ENCODE measurements around the gene NANOGP8.

Gene NANOGP8

DNA sequence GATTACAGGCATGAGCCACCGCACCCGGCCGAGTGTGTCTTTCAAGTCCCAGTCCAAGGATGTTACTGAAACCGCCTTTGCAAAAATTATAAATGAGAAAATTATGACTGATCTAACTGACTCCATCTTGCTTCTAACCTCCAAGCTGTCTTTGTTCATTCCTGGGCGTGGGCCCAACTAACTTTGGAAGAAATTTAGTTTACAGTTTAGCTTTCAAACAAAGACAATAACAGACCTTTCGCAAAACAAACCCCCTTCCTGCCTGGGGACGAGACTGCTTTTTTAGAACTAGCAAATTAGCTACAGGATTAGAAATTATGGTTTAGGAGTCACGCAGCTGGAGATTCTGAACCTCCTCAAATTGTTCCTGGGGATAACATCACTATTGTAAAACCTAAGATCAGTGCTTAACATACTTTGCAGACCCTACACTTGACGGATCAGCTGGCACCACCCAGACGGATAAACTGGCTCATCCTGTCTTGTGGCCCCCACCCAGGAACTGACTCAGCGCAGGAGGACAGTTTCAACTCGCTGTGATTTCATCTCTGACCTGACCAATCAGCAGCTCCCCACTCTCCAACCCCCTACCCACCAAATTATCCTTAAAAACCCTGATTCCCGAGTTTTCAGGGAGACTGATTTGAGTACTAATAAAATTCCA is 23.8 kb downstream of the NANOGP8 start:
- DNase-seq (ENCODE audit: low read depth in 2 of 2), result no peak

DNA sequence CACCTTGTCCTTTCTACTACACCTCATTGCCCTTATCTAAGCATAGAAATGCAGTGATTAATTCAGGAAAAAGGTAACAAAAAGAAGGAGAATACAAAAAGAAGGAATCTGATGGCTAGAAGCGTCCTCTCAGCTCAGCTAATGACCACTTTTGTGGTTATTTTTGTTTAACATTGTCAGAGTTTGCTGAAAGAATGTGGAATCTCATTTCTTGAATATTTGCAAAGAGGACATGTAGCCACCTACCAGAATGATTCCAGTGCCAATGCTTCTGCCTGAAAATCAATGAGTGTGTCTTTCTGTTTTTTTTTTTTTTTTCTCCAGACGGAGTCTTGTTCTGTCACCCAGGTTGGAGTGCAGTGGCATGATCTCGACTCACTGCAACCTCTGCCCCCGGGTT is 24.5 kb downstream of the NANOGP8 start:
- no peak for DNase-seq (ENCODE audit: low read depth in 2 of 2)

- DNase-seq (ENCODE audit: low read depth in 2 of 2), result no peak
Observed at GRCh38 chr15:35058534-35059054, 26.5 kb downstream of the NANOGP8 start.

GRCh38 chr15:35055416-35056105 is 29.5 kb downstream of the NANOGP8 start:
- DNase-seq (ENCODE audit: low read depth in 2 of 2), result no peak

DNA sequence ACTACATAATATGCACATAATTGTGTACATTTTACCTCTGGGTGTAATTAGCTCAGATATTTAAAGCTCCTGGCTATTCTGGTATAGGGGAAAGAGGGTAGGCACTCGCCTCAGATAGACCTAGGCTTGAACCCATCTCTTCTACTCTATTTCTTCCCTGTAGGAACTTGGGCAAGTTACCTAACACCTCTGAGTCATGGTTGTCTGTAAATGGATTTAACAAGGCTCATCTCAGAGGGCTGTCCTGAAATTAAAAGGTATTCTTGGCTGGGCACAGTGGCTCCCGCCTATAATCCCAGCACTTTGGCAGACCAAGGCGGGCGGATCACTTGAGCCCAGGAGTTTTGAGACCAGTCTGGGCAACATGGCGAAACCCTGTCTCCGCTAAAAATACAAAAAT is 30.7 kb downstream of the NANOGP8 start:
- DNase-seq (ENCODE audit: low read depth in 2 of 2), result no peak

DNA sequence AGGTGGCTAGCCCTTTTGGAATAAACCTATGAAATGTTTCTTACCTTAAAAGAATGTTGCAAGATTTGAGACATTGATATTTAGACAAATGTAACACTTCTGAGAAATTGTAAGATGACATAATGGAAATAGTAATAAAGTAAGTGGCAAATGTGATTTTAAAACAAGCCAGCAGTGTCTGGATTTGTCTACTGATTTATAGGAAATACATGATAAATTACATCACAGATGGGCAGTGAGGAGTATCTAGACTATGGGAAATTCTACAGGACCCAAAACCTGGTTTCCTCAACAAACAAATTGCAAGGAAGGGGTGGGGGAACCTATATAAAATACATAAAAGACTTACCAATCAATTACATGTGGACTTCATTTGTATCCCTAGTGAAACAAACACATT is 37.1 kb downstream of the NANOGP8 start:
- DNase-seq (ENCODE audit: low read depth in 2 of 2), result no peak

DNA sequence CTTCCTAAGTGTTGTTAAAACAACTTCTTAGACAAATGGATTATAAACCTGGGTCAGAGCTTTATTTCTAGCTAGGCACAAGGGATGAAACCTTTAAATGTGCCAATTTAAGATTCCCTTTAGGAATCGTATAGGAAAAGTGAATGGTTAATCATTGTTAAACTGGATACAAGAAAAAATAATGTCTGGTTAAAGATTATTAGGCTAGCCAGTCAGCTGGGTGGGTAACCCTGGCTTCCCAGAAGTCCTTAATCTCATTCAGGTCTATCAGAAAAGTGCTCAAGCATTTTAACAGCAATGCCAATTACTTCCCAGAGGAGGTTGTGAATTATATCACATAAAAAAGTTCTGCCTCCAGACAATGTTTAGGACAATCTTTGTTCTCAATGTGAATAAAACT is 37.6 kb downstream of the NANOGP8 start:
- DNase-seq (ENCODE audit: low read depth in 2 of 2), result no peak

GRCh38 chr15:35043373-35044095 is 41.6 kb downstream of the NANOGP8 start:
- DNase-seq (ENCODE audit: low read depth in 2 of 2), result no peak

DNA sequence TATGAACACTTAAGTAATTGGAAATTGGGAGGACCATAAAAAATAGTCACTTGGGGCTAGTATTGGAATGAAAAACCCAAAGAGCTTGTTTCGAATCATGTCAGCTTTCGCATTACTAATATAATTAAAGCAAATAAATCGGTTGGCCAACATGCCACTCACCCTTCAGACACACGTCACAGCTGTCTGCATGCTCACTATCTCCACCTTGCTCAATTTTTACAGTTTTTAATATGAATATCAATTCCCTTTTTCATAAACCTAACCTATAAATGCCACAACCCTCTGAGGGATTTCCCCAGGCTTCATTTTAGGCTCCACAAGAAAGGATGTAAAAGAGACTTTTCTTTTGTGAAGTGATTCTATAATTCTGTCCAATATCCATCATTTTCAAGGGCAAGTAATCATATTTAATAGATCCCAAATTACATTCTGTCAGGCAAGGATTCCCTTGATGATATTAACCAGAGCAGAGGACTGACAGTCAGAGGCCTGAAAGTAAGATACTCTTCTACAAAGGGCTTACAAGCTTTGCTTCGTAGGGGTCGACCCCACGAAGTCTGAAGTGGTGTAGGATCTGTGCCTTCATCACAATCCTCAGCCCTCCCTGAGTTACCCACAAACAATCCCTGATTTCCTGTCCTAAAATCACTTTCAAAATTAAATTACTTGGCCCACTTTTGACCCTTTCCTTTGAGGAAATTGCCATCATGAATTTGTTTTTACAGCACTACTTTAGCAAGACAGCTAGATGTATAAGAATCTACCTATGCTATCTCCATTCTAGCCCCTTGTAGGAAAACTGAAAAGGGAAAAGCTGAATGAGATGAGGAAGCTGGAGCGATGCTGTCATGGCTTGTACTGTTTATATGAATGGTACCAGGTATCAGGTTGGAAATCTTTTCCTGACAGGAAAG is 44.5 kb downstream of the NANOGP8 start:
- DNase-seq (ENCODE audit: low read depth in 2 of 2), result no peak

GRCh38 chr15:35038626-35039451 is 46.3 kb downstream of the NANOGP8 start:
- DNase-seq (ENCODE audit: low read depth in 2 of 2), result no peak
